ENCODE data around the gene NFXL1. TPM values are rescaled to one million over a fixed set of nuclear protein-coding genes. Genes with fewer than 3 reads are reported as not detected.

The NFXL1 gene
- total RNA-seq, 2 experiments from 2014 or later: 9.0 to 9.9 TPM

DNA sequence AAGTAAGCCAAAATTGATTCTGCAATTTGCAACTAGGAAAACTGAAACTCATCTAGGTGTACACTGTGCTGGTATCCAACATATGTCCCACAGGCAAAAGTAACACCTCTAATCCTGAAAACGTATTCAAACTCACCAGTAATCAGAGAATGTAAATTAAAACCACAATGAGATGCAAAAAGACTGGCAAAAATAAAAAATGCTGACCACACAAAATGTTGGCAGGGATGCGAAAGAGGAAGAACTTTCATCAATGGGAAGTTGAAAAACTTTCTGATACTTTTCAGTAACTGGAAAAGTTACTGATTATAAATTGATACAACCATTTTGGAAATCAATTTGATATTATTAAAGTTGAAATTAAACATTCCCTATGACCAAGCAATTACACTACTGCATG lies 56.4 kb downstream of the NFXL1 start:
- no peak overlapping the region for H3K4me3 Mint-ChIP-seq
- Histone ChIP-seq H3K27ac (ENCODE audit: low read depth in 1 of 2, low read length in 2 of 2) (no peak overlapping the region), H3K4me3 (ENCODE audit: low read length) (no peak overlapping the region), H3K27me3 (ENCODE audit: control insufficient read depth in 1 of 2, insufficient read depth in 2 of 2, low read length in 2 of 2) (no peaks in the 10 kb centered on the region), H3K9me3 (ENCODE audit: control insufficient read depth in 1 of 2, insufficient read depth in 1 of 2, low read length in 2 of 2) (no peaks in the 10 kb centered on the region), H3K4me1 (ENCODE audit: insufficient read depth, low read length) (no peaks in the 10 kb centered on the region), H3K36me3 (ENCODE audit: insufficient read depth, low read length) (peaks cover 3% of the 10 kb centered on the region)
- ATAC-seq (ENCODE audit: poor library complexity) (no peak), DNase-seq (no peak)
- CTCF ChIA-PET: no interaction called here
- intact Hi-C loops (cut with DNase I, micrococcal nuclease): no loop called here
- no peaks in the 10 kb centered on the region for H3K27me3 Mint-ChIP-seq
- peaks cover 57% of the 10 kb centered on the region for H3K36me3 Mint-ChIP-seq (ENCODE audit: low read depth)
- TF ChIP-seq, protein P1, sequence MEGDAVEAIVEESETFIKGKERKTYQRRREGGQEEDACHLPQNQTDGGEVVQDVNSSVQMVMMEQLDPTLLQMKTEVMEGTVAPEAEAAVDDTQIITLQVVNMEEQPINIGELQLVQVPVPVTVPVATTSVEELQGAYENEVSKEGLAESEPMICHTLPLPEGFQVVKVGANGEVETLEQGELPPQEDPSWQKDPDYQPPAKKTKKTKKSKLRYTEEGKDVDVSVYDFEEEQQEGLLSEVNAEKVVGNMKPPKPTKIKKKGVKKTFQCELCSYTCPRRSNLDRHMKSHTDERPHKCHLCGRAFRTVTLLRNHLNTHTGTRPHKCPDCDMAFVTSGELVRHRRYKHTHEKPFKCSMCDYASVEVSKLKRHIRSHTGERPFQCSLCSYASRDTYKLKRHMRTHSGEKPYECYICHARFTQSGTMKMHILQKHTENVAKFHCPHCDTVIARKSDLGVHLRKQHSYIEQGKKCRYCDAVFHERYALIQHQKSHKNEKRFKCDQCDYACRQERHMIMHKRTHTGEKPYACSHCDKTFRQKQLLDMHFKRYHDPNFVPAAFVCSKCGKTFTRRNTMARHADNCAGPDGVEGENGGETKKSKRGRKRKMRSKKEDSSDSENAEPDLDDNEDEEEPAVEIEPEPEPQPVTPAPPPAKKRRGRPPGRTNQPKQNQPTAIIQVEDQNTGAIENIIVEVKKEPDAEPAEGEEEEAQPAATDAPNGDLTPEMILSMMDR (IDR thresholded peaks at IDR 0.05): no peak
- H3K27ac Mint-ChIP-seq: no peak overlapping the region
- no peaks in the 10 kb centered on the region for H3K9me3 Mint-ChIP-seq
- POLR2A ChIA-PET: no interaction called here
- H3K4me1 Mint-ChIP-seq (ENCODE audit: low read depth): no peaks in the 10 kb centered on the region

DNA sequence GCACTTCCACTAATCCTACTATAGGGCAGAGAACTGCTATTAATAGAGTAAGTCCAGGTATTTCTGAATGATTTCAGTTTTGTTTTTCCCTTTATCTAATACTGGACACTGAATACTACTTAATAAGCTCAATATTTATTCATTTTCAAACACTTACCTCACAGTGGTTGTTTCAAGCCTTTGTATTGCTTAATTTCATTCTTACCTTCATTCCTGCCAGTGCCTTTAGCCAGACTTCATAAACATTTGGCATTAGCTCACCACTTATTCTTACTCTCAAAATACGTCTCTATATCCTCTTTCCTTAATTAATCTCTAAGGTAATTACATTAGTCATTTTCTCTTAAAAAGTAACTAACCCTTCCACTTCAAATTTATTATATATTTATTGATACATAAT lies 57.7 kb downstream of the NFXL1 start:
- Histone ChIP-seq H3K9me3 (ENCODE audit: control insufficient read depth in 1 of 2, insufficient read depth in 1 of 2, low read length in 2 of 2) (no peaks in the 10 kb centered on the region), H3K4me1 (ENCODE audit: insufficient read depth, low read length) (no peaks in the 10 kb centered on the region), H3K27me3 (ENCODE audit: control insufficient read depth in 1 of 2, insufficient read depth in 2 of 2, low read length in 2 of 2) (no peaks in the 10 kb centered on the region), H3K27ac (ENCODE audit: low read depth in 1 of 2, low read length in 2 of 2) (no peak overlapping the region), H3K4me3 (ENCODE audit: low read length) (no peak overlapping the region), H3K36me3 (ENCODE audit: insufficient read depth, low read length) (peaks cover 4% of the 10 kb centered on the region)
- no peak for DNase-seq
- Mint-ChIP-seq H3K9me3 (no peaks in the 10 kb centered on the region), H3K27ac (no peak overlapping the region), H3K36me3 (ENCODE audit: low read depth) (peaks cover 58% of the 10 kb centered on the region), H3K4me3 (no peak overlapping the region), H3K27me3 (no peaks in the 10 kb centered on the region), H3K4me1 (ENCODE audit: low read depth) (no peaks in the 10 kb centered on the region)
- ATAC-seq (ENCODE audit: poor library complexity): no peak
- intact Hi-C loops (cut with DNase I, micrococcal nuclease): no loop called here
- ChIA-PET CTCF (interaction anchor here (1.1 kb wide), 1 partner anchor 12 kb away, joined by 3 read pairs; no protein-coding TSS in a partner anchor), POLR2A (no interaction called here)
- TF ChIP-seq, protein P1 (IDR thresholded peaks at IDR 0.05): no peak

DNA sequence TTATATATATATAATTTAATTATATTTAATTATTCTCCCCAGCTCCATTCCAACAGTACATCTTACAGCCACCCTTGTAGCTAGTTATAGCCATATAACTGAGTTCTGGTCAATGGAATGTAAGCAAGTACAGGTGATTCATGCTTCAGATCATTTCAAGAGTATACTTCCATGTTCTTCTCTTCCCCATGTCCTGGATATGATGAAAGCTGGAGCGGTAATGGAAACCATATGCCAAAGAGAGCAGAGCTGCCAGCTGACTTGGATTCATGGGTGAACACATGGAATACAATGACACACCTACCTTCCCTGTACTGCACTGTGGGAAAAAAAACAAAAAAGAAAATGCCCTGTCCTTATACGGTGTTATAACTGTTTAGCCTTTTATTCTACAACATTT lies 59.0 kb downstream of the NFXL1 start:
- Mint-ChIP-seq H3K27me3 (no peaks in the 10 kb centered on the region), H3K9me3 (no peaks in the 10 kb centered on the region), H3K27ac (no peak overlapping the region), H3K36me3 (ENCODE audit: low read depth) (peaks cover 66% of the 10 kb centered on the region), H3K4me1 (ENCODE audit: low read depth) (no peaks in the 10 kb centered on the region), H3K4me3 (no peak overlapping the region)
- ATAC-seq (ENCODE audit: poor library complexity) (no peak), DNase-seq (no peak)
- POLR2A ChIA-PET: no interaction called here
- H3K9me3 ChIP-seq (ENCODE audit: control insufficient read depth in 1 of 2, insufficient read depth in 1 of 2, low read length in 2 of 2): no peaks in the 10 kb centered on the region
- H3K36me3 ChIP-seq (ENCODE audit: insufficient read depth, low read length): peaks cover 15% of the 10 kb centered on the region
- CTCF ChIA-PET: no interaction called here
- H3K27ac ChIP-seq (ENCODE audit: low read depth in 1 of 2, low read length in 2 of 2): no peak overlapping the region
- H3K4me3 ChIP-seq (ENCODE audit: low read length): no peak overlapping the region
- intact Hi-C loops (cut with DNase I, micrococcal nuclease): no loop called here
- no peaks in the 10 kb centered on the region for H3K4me1 ChIP-seq (ENCODE audit: insufficient read depth, low read length)
- TF ChIP-seq, protein P1 (IDR thresholded peaks at IDR 0.05): no peak
- H3K27me3 ChIP-seq (ENCODE audit: control insufficient read depth in 1 of 2, insufficient read depth in 2 of 2, low read length in 2 of 2): no peaks in the 10 kb centered on the region

All from CD4-positive, alpha-beta T cell (primary cell).